GM06990 (cell line): Measurements from ENCODE around the gene PKHD1.

ENCODE experiments used
- DNase-seq: peaks from one replicate; pipeline ENCODE4 v3.0.0-alpha.2; 2011; ENCODE audit not compliant: insufficient read length; ENCODE audit errors: extremely low read depth
- H3K27me3 ChIP-seq: replicated peaks from 2 replicates; pipeline ENCODE4 v1.6.0; 2011; ENCODE audit warnings: low read length; ENCODE audit not compliant: control insufficient read depth, insufficient read depth
- H3K36me3 ChIP-seq: 2 replicates; pipeline ENCODE4 v1.5.1; 2011; ENCODE audit warnings: low read length; ENCODE audit not compliant: control insufficient read depth, insufficient read depth
- H3K4me3 ChIP-seq: replicated peaks from 2 replicates; pipeline ENCODE4 v1.5.1; 2011; ENCODE audit warnings: low read depth, mild to moderate bottlenecking, control low read depth, low read length
- TF ChIP-seq, protein P1 (sequence below): IDR thresholded peaks from 2 replicates; pipeline ENCODE4 v1.5.1; 2011; ENCODE audit warnings: low read length, control low read depth, mild to moderate bottlenecking, inconsistent platforms; ENCODE audit not compliant: insufficient read depth, poor library complexity, severe bottlenecking

The PKHD1 gene

DNA sequence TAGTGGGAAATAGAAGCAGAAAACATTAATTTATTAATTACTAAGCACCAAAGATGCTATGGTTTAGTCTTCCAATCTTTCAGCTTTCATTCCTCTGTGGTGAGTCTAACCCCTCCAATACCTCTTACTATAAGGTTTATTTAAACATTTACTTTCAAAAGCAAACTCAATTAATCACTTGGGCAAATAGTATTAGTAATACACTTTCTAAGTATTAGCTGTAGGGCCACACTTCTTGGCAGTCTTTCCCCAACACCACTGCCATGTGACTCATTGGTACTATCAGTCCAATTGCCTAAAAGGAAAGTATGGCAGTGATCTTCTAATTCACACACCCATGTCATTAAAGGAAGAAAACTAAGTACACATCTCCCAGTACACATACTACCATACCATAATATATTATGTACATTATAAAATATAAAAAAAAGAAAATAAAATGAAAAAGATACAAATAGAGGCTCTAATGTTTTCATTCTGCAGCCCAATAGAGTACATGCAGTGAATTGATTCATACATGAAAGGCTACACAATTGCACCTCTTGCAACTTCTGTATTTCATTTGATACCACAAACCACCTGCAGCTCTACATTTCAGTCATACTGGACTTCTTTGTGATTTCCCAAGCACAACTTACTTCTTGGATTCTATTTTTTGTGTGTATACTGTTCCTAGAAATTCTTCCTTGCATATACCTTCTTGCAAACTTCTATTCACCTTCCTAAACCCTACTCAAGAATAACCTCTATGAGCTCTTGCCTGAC, 218.6 kb downstream of the PKHD1 start:
- H3K4me3 ChIP-seq = no peak overlapping the region
- no peaks in the 10 kb centered on the region for H3K36me3 ChIP-seq
- H3K27me3 ChIP-seq = no peaks in the 10 kb centered on the region
- TF ChIP-seq, protein P1, sequence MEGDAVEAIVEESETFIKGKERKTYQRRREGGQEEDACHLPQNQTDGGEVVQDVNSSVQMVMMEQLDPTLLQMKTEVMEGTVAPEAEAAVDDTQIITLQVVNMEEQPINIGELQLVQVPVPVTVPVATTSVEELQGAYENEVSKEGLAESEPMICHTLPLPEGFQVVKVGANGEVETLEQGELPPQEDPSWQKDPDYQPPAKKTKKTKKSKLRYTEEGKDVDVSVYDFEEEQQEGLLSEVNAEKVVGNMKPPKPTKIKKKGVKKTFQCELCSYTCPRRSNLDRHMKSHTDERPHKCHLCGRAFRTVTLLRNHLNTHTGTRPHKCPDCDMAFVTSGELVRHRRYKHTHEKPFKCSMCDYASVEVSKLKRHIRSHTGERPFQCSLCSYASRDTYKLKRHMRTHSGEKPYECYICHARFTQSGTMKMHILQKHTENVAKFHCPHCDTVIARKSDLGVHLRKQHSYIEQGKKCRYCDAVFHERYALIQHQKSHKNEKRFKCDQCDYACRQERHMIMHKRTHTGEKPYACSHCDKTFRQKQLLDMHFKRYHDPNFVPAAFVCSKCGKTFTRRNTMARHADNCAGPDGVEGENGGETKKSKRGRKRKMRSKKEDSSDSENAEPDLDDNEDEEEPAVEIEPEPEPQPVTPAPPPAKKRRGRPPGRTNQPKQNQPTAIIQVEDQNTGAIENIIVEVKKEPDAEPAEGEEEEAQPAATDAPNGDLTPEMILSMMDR = no peak
- peak; percentile 32 for DNase-seq

DNA sequence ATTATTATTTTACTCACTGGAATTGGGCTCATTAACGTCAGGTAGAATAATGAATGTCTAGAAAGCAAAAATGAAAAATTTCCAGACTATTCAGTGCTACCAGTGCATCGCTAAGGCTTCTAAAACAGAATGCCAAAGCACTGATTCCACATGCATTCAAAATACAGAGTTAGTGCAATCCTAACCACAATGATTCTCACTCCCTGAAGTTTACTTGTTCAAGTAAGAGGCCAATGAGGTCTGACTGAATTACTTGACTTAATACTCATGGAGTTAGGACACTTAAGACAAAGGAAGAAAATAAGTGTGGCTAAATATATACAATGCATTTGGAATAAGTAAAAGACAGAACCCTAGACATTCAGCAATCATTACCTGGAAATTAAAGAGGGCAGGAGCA, 220.5 kb downstream of the PKHD1 start:
- H3K36me3 ChIP-seq = no peaks in the 10 kb centered on the region
- H3K4me3 ChIP-seq = no peak overlapping the region
- no peak for DNase-seq
- H3K27me3 ChIP-seq = no peaks in the 10 kb centered on the region
- TF ChIP-seq, protein P1 = no peak

DNA sequence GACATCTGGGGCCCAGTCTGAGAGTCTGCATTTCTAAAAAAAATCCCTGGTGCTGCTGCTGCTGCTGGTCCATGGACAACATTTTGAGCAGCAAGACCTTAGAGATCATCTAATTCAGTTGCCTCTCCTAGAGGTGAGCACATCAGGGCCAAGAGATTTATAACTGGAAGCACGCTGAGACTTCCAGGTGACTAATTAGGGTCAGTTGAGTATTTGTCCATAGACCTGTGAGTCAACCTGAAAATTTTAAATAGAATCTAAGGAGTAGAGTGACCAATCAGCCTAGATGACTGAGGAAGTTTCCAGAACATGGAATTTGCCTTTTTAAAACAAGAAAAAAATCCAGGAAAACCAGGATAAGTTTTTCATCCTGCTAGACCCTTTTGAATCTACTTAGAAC, 221.4 kb downstream of the PKHD1 start:
- Histone ChIP-seq H3K4me3 (no peak overlapping the region), H3K27me3 (no peaks in the 10 kb centered on the region)
- TF ChIP-seq, protein P1 = no peak

DNA sequence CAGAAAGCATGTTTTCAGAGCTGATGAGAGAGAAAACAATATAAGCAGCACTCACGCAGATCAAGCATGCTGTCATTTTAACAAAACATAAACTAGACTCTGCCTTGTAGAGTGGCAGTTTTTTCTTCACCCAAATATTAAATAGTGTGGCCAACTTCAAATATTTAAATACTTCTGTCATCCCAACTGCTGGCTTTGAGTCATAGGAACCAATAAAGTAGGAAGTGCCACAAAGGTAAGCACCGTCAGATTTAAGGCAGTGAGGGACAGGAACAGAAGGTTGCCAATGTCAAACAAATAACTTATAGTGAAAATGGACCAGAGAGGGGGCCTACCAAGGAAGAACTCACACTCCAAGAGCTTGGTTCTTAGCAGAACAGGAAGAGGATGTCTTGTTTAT, 222.2 kb downstream of the PKHD1 start:
- H3K4me3 ChIP-seq = no peak overlapping the region
- TF ChIP-seq, protein P1 = no peak
- no peaks in the 10 kb centered on the region for H3K27me3 ChIP-seq
- no peak for DNase-seq
- no peaks in the 10 kb centered on the region for H3K36me3 ChIP-seq

More for the DNA sequence above, 221.4 kb downstream of the PKHD1 start:
- no peaks in the 10 kb centered on the region for H3K36me3 ChIP-seq
- no peak for DNase-seq

DNA sequence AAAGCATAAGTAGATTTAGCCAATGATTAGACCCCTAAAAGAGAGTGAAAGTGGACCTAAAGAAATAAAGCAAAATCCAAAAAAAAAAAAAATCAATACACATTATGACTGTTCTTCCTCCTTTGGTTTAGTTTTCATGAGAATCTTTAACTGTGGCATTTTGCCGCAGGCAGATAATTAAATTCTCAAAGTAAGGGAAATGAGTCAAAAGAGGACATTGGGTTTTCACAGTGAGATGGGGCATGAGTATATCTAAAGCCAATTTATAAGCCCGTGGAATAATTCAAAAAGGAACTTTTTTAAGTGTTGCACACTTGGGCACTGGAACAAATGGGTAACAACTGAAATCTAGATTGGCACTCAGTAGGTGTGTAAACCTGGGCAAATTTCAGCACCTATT, 230.3 kb downstream of the PKHD1 start:
- no peaks in the 10 kb centered on the region for H3K36me3 ChIP-seq
- TF ChIP-seq, protein P1 = no peak
- H3K27me3 ChIP-seq = no peaks in the 10 kb centered on the region
- no peak overlapping the region for H3K4me3 ChIP-seq
- DNase-seq = peak; percentile 49
